ENCODE measurements around the gene OSBPL6.

DNA sequence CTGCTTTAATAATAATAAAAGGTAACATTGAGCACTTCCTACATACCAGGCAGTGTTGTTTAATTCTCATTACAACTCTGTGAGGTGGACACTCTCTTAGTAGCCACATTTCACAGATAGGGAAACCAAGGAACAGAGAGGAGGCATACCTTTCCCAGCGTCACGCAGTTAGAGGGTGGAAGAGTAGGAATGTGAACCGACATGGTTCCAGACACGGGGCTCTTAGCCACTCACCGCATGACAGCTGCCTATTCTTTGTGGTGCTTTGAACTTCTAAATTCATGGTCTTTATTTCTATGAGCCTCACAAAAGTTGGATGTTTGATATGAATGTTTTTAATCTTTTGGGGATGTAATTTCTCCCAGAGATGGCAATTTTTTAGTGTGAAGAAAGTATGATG is 76.0 kb downstream of the OSBPL6 start:
- TF ChIP-seq, protein P1, sequence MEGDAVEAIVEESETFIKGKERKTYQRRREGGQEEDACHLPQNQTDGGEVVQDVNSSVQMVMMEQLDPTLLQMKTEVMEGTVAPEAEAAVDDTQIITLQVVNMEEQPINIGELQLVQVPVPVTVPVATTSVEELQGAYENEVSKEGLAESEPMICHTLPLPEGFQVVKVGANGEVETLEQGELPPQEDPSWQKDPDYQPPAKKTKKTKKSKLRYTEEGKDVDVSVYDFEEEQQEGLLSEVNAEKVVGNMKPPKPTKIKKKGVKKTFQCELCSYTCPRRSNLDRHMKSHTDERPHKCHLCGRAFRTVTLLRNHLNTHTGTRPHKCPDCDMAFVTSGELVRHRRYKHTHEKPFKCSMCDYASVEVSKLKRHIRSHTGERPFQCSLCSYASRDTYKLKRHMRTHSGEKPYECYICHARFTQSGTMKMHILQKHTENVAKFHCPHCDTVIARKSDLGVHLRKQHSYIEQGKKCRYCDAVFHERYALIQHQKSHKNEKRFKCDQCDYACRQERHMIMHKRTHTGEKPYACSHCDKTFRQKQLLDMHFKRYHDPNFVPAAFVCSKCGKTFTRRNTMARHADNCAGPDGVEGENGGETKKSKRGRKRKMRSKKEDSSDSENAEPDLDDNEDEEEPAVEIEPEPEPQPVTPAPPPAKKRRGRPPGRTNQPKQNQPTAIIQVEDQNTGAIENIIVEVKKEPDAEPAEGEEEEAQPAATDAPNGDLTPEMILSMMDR (IDR thresholded peaks at IDR 0.05; ENCODE audit: low read depth, low read length, poor library complexity, severe bottlenecking): no peak
- no peak for TF ChIP-seq EZH2phosphoT487 (IDR thresholded peaks at IDR 0.05; ENCODE audit: borderline replicate concordance, low read length)
